Tibial nerve (tissue), 4 donors: Measurements from ENCODE around the gene TSFM. TPM values are rescaled to one million over a fixed set of nuclear protein-coding genes. Genes with fewer than 3 reads are reported as not detected.

Experiments
- DNase-seq, 2 donors: peaks; one replicate each; pipeline ENCODE4 v3.0.0-alpha.2; 2019; ENCODE audit warnings: low spot score in 2 of 2
- H3K27ac ChIP-seq, 4 donors: fragments of 200-600 bp; sonication (generic) in 3 of 4; one replicate each; pipeline ENCODE4 v1.5.1; 2017 to 2019; ENCODE audit warnings: mild to moderate bottlenecking in 1 of 4
- H3K27me3 ChIP-seq, 2 donors: fragments of 200-600 bp; sonication (generic) in 1 of 2; one replicate each; pipeline versions ENCODE4 v1.5.1 to v1.6.0; 2017 to 2019
- H3K36me3 ChIP-seq, 3 donors: fragments of 200-600 bp; sonication (generic); one replicate each; pipeline ENCODE4 v1.5.1; 2018 to 2019
- H3K4me1 ChIP-seq, 4 donors: fragments of 200-600 bp; sonication (generic) in 3 of 4; one replicate each; pipeline ENCODE4 v1.5.1; 2017 to 2019
- H3K4me3 ChIP-seq, 4 donors: fragments of 200-600 bp; sonication (generic) in 3 of 4; one replicate each; pipeline ENCODE4 v1.5.1; 2017 to 2019; ENCODE audit warnings: mild to moderate bottlenecking in 1 of 4, moderate library complexity in 1 of 4
- H3K9me3 ChIP-seq, 4 donors: fragments of 200-600 bp; sonication (generic) in 3 of 4; one replicate each; pipeline ENCODE4 v1.5.1; 2017 to 2019
- EP300 ChIP-seq, 2 donors: sonication (generic); formaldehyde crosslinking; IDR thresholded peaks; one replicate each; pipeline ENCODE4 v1.6.1; 2017; ENCODE audit warnings: antibody characterized with exemption in 2 of 2, mild to moderate bottlenecking in 1 of 2
- POLR2A ChIP-seq, 2 donors: fragments of 450-650 bp; IDR thresholded peaks; one replicate each; pipeline ENCODE4 v1.6.1; 2017; ENCODE audit warnings: antibody characterized with exemption in 2 of 2, mild to moderate bottlenecking in 2 of 2, moderate library complexity in 2 of 2
- WGBS, 2 donors: methylation state at CpG; one replicate each; pipeline ENCODE4 v1.1.5; 2018; 5-methylcytosine and 5-hydroxymethylcytosine counted together
- total RNA-seq, 4 donors: library from RNA; depleted of rRNA; stranded (reverse); fragments of >200 nt; gene quantifications; one replicate each; pipeline ENCODE4 v1.1.0, GENCODE V29; 2016
- TF ChIP-seq, protein P1 (sequence below), 5 experiments: fragments of 200-600 bp in 3 of 5; fragments of 450-650 bp in 2 of 5; sonication (generic) in 3 of 5; IDR thresholded peaks; one replicate each; pipeline ENCODE4 v1.5.1; 2016 to 2019; ENCODE audit warnings: antibody characterized with exemption in 5 of 5, mild to moderate bottlenecking in 3 of 5, moderate library complexity in 2 of 5

TSFM gene
- total RNA-seq, 4 donors from 2014 or later = 13.5 to 23.2 (median 22.4) TPM

DNA sequence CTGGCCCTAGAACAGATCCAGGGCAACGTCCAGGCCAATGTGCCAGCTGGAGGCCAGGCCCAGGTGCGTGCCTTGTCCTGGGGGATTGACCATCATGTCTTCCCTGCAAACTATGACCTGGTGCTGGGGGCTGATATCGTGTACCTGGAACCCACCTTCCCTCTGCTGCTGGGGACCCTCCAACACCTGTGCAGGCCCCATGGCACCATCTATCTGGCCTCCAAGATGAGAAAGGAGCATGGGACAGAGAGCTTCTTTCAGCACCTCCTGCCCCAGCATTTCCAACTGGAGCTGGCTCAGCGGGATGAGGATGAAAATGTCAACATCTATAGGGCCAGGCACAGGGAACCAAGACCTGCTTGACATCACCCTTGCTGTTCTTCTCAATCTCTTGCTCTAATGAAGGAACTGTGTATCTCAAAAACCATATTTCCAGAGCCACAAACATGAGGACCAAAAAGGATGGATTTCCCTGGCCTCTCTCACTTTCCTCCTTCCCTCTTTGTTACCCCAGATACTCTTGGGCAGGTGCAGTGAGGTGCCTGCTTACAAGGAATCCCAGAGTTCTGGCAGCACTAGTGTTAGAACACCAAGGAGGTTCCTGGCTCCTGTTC, 2.2 kb upstream of the TSFM start:
- TF ChIP-seq EP300 (IDR thresholded peaks at IDR 0.05) = no peak
- Histone ChIP-seq H3K4me1 (peaks cover 0 to 26% (median 6%) of the 10 kb centered on the region in 4 donors), H3K9me3 (no peaks in the 10 kb centered on the region), H3K4me3 (no peak overlapping the region), H3K27me3 (no peaks in the 10 kb centered on the region), H3K36me3 (peaks cover 0 to 53% (median 0%) of the 10 kb centered on the region in 3 donors), H3K27ac (no peak overlapping the region)
- WGBS, 2 donors = 76 to 84% methylated on average over 4 of the region's 4 CpGs
- no peak for DNase-seq

DNA sequence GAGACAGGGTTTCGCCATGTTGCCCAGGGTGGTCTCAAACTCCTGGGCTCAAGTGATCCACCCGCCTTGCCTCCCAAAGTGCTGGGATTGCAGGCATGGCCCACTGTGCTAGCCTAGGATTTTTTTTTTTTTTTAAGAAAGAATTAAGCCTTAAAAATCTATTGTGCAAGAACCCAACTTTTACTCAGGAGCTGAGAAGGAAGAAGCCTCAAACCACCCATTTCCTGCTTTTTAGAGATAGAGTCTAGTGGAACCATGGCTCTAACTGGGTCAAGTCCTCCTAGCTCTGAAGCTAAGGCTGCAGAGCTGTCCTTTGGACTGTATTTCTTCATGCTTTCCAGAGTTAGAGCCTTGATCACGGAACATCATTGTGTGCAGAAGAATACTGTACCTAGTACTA, 1.3 kb upstream of the TSFM start:
- no peaks in the 10 kb centered on the region for H3K27me3 ChIP-seq
- TF ChIP-seq, protein P1, sequence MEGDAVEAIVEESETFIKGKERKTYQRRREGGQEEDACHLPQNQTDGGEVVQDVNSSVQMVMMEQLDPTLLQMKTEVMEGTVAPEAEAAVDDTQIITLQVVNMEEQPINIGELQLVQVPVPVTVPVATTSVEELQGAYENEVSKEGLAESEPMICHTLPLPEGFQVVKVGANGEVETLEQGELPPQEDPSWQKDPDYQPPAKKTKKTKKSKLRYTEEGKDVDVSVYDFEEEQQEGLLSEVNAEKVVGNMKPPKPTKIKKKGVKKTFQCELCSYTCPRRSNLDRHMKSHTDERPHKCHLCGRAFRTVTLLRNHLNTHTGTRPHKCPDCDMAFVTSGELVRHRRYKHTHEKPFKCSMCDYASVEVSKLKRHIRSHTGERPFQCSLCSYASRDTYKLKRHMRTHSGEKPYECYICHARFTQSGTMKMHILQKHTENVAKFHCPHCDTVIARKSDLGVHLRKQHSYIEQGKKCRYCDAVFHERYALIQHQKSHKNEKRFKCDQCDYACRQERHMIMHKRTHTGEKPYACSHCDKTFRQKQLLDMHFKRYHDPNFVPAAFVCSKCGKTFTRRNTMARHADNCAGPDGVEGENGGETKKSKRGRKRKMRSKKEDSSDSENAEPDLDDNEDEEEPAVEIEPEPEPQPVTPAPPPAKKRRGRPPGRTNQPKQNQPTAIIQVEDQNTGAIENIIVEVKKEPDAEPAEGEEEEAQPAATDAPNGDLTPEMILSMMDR (IDR thresholded peaks at IDR 0.05) = no peak
- TF ChIP-seq POLR2A (IDR thresholded peaks at IDR 0.05) = no peak
- no peak for TF ChIP-seq EP300 (IDR thresholded peaks at IDR 0.05)
- H3K4me3 ChIP-seq = no peak overlapping the region
- 94% methylated on average over 3 of the region's 3 CpGs for WGBS, 2 donors
- H3K36me3 ChIP-seq = peaks cover 0 to 54% (median 3%) of the 10 kb centered on the region in 3 donors
- H3K27ac ChIP-seq = peak overlapping the region in 1 of 4 donors; percentile 4
- peaks cover 0 to 26% (median 6%) of the 10 kb centered on the region in 4 donors for H3K4me1 ChIP-seq
- H3K9me3 ChIP-seq = no peaks in the 10 kb centered on the region
- no peak for DNase-seq

DNA sequence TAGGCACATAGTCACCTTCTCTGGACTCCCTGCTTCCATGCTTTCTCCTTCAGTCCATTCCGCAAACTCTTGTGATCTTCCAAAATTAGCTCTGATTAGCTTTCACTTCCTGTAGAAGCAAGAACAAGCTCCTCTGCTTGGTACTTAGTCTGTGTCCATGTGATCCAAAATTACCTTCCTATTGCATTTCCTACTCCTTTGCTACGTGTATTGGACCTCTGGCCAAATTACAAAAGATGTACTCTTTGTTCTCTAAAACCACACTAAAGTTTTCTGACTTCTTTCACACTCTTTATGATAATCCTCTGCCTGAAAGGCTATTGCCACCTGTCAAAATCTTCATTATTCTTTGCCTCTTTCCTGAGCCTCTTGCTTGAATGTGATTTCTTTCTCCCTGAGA, 786 bp upstream of the TSFM start:
- WGBS, 2 donors = 55 to 70% methylated on average over 2 of the region's 2 CpGs
- H3K9me3 ChIP-seq = no peaks in the 10 kb centered on the region
- DNase-seq = no peak
- peak overlapping the region in 1 of 4 donors; percentile 4 for H3K27ac ChIP-seq
- no peaks in the 10 kb centered on the region for H3K27me3 ChIP-seq
- no peak overlapping the region for H3K4me3 ChIP-seq
- peaks cover 0 to 55% (median 3%) of the 10 kb centered on the region in 3 donors for H3K36me3 ChIP-seq
- peaks cover 0 to 26% (median 6%) of the 10 kb centered on the region in 4 donors for H3K4me1 ChIP-seq
- TF ChIP-seq, protein P1 (IDR thresholded peaks at IDR 0.05) = no peak
- TF ChIP-seq POLR2A (IDR thresholded peaks at IDR 0.05) (no peak), EP300 (IDR thresholded peaks at IDR 0.05) (no peak)

DNA sequence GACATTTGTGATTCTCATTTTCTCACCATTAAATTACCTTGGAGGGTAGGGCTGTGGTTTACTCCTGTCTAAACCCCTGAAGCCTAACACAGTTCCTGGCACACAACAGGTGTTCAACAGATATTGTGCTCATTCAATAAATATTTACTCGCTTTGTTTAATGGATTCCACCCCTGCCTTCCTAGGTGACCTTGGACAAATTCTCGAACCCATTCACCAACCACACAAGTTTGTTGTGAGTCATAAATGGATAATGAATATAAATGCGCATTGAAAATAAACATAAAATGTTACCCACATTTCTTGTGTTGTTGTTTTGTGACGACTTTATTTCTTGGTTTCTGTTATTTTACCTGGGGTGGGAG, 362 bp upstream of the TSFM start:
- 24% methylated on average over 4 of the region's 4 CpGs for WGBS, 2 donors
- Histone ChIP-seq H3K4me3 (peak overlapping the region; percentile 73 to 96 (median 82)), H3K36me3 (peaks cover 0 to 55% (median 3%) of the 10 kb centered on the region in 3 donors), H3K4me1 (peaks cover 0 to 26% (median 6%) of the 10 kb centered on the region in 4 donors), H3K27me3 (no peaks in the 10 kb centered on the region), H3K9me3 (no peaks in the 10 kb centered on the region), H3K27ac (peak overlapping the region in 1 of 4 donors; percentile 81)
- TF ChIP-seq EP300 (IDR thresholded peaks at IDR 0.05) (no peak), POLR2A (IDR thresholded peaks at IDR 0.05) (no peak)
- TF ChIP-seq, protein P1 (IDR thresholded peaks at IDR 0.05) = no peak
- no peak for DNase-seq

DNA sequence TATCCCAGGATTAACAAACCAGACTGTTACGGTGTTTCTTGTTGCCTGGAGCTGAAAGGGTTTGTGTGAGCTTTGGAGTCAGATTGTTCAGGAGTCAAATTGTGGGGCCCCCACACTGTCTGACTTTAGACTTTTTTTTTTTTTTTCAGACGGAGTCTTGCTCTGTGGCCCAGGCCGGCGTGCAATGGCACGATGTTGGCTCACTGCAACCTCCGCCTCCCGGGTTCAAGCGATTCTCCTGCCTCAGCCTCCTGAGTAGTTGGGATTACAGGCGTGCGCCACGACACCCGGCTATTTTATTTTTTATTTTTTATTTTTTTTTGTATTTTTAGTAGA, 847 bp downstream of the TSFM start:
- peaks cover 0 to 26% (median 6%) of the 10 kb centered on the region in 4 donors for H3K4me1 ChIP-seq
- 81 to 83% methylated on average over 12 of the region's 12 CpGs for WGBS, 2 donors
- H3K4me3 ChIP-seq = peak overlapping the region; percentile 73 to 96 (median 82)
- TF ChIP-seq POLR2A (IDR thresholded peaks at IDR 0.05) (no peak), EP300 (IDR thresholded peaks at IDR 0.05) (no peak)
- TF ChIP-seq, protein P1 (IDR thresholded peaks at IDR 0.05) = no peak
- no peaks in the 10 kb centered on the region for H3K9me3 ChIP-seq
- no peak for DNase-seq
- peaks cover 0 to 63% (median 3%) of the 10 kb centered on the region in 3 donors for H3K36me3 ChIP-seq
- H3K27me3 ChIP-seq = no peaks in the 10 kb centered on the region
- H3K27ac ChIP-seq = peak overlapping the region in 1 of 4 donors; percentile 81
